NCI-H748 treated with DMSO at 0.1 percent for 48 hours (cell line): ENCODE measurements around the gene CES2.
A peak's percentile ranks its signal among the peaks of the same experiment; 100 is the strongest.
"Not testable (repeated sequence)": the region's sequence is repeated elsewhere in the genome, so short reads cannot be mapped to it uniquely, and the experiment has no call there.

Experiments used
- DNase-seq: peaks from one replicate; lab custom pipeline; 2025; lab: John Stamatoyannopoulos, UW

CES2 gene

GRCh38 chr16:66955363-66956153 lies 20.2 kb downstream of the CES2 start:
- not testable (repeated sequence) for DNase-seq

DNA sequence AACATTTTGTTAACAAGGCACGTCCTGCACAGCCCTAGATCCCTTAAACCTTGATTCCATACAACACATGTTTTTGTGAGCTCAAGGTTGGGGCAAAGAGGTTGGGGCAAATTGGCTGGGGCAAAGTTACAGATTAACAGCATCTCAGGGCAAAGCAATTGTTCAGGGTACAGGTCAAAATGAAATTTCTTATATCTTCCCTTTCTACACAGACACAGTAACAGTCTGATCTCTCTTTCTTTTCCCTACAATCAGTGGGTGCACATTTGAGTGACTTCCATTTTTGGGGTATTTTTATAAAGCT lies 20.8 kb downstream of the CES2 start:
- not testable (repeated sequence) for DNase-seq

DNA sequence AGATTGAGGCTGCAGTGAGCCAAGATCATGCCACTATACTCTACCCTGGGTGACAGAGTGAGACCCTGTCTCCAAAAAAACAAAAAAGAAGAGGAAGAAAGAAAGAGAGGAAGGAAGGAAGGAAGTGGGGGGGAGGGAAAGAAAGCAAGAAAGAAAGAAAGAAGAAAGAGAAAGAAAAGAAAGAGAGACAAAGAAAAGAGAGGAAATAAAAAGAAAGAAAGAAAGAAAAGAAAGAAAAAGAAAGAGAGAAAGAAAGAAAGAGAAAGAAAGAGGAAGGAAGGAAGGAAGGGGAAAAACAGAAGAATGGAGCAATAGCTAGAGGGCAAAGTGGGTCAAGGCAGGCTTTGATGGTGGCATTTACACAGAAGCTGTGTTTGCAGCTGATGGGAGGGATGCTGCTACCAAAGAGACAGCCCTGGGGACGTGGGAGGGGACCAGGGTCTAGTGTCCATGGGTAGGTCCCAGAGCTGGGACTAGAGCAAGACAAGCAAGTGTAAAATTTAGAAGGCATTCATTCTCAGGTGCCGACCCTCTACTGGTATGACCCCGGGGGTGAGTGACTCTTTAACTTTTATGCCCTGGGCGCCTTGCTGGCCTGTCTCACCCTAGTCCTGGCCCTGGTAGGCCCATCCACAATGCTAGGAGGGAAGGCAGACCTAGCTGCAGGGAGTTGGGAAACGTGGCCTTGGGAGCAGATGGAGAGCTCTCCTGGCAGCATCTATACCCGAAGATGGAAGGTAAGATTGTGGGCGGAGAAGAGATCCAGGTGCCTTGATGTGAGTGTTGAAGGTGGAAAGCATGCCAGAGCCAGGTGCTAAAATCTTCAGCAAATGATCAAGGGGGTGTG lies 23.8 kb downstream of the CES2 start:
- no peak for DNase-seq

- no peak for DNase-seq
Measured at GRCh38 chr16:66959704-66960161, 24.4 kb downstream of the CES2 start.

DNA sequence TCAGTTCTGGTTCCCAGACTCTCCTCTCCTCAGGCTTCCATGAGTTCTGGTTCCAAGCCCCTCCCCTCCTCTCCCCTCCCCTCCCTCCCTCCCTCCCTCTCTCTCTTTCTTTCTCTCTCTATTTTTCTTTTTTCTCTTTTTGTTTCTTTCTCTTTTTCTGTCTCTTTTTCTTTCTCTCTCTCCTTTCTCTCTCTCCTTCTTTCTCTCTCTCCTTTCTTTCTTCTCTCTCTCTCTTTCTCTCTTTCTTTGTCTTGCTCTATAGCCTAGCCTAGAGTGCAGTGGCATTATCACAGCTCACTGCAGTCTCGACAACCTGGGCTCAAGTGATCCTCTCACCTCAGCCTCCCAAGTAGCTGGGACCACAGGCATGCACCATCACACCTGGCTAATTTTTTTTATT lies 25.0 kb downstream of the CES2 start:
- no peak for DNase-seq

DNA sequence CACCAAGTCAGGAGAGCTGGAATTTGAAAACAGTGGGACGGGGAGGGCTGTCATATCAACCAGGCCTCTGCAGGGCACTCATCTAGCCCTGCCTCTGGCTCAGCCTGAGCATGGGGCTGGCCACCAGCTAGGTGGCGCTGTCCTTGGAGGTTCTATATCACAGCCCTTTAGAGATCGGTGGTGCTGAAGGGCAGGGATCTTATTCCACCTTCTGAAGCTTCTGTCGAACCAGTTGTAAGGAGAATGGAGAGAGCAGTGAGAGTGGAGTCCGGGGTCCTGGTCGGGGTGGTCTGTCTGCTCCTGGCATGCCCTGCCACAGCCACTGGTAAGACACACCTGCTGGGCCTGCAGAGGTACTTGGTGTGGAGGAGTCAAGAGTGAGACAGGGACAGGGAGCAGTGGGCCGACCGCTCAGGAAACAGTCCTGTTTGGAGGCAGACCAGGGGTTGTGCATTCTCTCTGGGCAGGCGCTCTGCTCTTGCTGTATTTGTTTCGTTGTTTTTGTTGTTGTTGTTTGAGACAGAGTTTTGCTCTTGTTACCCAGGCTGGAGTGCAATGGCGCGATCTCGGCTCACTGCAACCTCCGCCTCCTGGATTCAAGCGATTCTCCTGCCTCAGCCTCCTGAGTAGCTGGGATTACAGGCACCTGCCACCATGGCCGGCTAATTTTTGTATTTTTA lies 25.9 kb downstream of the CES2 start, which contains the start of gene CES3:
Gene CES3, plus strand, starts transcription at position 202 of the 680 bp plus-strand sequence. Its CDS starts 42 bp downstream, at position 244.
- DNase-seq: peak; percentile 24

- no peak for DNase-seq
Measured at GRCh38 chr16:66961914-66962313, 26.6 kb downstream of the CES2 start.

- DNase-seq: no peak
Measured at GRCh38 chr16:66964049-66964448, 28.7 kb downstream of the CES2 start.

GRCh38 chr16:66968847-66969246 lies 33.5 kb downstream of the CES2 start:
- DNase-seq: no peak

DNA sequence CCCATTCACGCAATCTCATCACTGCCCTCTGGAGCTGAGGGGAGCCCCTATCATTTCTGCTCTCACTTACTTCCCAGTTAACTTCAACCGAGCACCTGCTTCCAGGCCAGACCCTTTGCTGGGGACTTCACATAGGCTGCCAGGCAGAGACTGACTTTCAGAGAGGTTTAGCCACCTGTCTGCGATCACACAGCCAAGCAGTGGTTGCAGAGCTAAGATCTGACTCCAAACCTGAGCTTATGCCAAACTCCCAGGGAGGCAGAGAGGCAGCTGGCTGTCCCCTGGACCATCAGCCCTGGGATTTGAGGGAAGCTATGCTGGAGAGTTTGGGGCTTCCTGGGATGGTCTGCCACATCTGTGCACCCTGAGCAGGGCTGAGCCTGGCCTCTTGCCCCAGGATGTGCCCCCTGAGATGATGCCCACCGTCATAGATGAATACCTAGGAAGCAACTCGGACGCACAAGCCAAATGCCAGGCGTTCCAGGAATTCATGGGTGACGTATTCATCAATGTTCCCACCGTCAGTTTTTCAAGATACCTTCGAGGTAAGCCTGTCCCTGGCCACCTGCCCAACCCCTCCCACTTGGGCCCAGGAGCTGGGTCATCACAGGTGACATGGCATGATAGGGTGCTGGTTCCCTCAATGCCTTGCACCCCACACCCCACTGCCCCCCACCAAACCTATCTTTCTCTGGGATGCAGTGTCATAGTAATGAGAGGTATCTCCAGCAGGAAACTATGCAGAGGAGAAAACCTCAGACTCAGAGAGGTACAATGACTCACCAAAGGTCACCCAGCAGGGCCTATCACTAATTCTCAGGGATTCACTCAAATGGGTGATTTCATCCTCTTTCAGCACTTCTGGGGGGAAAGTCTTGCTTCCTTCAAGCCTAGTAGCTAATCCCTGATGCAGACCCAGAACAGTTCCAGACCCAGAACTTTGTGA lies 35.7 kb downstream of the CES2 start:
- DNase-seq: no peak

DNA sequence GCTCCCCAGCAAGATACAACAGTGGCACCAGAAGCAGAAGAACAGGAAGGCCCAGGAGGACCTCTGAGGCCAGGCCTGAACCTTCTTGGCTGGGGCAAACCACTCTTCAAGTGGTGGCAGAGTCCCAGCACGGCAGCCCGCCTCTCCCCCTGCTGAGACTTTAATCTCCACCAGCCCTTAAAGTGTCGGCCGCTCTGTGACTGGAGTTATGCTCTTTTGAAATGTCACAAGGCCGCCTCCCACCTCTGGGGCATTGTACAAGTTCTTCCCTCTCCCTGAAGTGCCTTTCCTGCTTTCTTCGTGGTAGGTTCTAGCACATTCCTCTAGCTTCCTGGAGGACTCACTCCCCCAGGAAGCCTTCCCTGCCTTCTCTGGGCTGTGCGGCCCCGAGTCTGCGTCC lies 37.7 kb downstream of the CES2 start:
- no peak for DNase-seq

GRCh38 chr16:66973716-66974115 lies 38.4 kb downstream of the CES2 start:
- no peak for DNase-seq

DNA sequence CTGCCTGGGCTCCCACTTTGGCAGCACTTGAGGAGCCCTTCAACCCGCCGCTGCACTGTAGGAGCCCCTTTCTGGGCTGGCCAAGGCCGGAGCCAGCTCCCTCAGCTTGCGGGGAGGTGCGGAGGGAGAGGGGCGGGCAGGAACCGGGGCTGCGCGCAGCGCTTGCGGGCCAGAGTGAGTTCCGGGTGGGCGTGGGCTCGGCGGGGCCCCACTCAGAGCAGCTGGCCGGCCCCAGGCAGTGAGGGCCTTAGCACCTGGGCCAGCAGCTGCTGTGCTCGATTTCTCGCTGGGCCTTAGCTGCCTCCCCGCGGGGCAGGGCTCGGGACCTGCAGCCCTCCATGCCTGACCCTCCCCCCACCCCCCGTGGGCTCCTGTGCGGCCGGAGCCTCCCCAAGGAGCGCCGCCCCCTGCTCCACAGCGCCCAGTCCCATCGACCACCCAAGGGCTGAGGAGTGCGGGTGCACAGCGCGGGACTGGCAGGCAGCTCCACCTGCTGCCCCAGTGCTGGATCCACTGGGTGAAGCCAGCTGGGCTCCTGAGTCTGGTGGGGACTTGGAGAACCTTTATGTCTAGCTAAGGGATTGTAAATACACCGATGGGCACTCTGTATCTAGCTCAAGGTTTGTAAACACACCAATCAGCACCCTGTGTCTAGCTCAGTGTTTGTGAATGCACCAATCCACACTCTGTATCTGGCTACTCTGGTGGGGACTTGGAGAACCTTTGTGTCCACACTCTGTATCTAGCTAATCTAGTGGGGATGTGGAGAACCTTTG lies 39.0 kb downstream of the CES2 start:
- DNase-seq: not testable (repeated sequence)

- not testable (repeated sequence) for DNase-seq
Measured at GRCh38 chr16:66974932-66975246, 39.6 kb downstream of the CES2 start.

GRCh38 chr16:66975302-66975893 lies 40.1 kb downstream of the CES2 start:
- DNase-seq: no peak

- DNase-seq: no peak
Measured at GRCh38 chr16:66976746-66977145, 41.4 kb downstream of the CES2 start.

DNA sequence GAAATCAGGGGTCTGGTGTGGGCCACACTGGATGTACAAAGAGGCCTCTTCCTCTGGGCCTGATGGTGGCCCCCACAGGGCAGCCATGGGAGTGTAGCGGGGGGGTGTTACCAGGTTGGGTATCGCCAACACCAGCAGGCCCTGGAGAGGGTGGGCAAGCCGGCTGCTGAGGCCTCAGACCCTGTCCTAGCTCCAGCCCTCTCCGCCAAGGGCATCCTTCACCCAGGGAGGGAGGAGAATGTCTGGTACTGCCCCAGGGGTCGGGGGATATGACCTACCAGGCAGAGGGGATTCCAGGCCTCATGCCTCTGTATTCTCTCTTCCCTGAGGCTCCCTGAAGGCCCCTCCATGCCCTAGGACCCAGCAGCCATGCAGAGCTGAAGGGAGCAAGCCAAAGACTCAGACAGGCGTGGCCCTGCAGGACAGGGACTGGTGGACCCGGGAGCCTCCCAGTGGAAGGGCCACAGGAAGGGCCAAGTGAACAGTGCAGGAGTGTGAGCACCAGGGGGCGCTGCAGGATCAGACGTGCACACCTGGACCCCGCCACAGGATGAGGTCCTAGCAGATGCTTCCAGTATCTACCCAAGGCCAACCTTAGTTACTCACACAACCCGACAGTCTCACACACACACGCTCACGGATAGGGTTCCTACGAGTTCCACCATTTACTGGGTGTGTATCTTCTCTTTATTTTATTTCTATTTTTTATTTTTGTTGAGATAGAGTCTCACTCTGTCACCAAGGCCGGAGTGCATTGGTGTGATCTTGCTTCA lies 42.2 kb downstream of the CES2 start:
- peak; percentile 46 for DNase-seq

- DNase-seq: no peak
Measured at GRCh38 chr16:66979011-66979717, 43.8 kb downstream of the CES2 start.

GRCh38 chr16:66983033-66983432 lies 47.7 kb downstream of the CES2 start:
- no peak for DNase-seq
